Measurements from ENCODE around the gene C17orf113.

C17orf113 gene

DNA sequence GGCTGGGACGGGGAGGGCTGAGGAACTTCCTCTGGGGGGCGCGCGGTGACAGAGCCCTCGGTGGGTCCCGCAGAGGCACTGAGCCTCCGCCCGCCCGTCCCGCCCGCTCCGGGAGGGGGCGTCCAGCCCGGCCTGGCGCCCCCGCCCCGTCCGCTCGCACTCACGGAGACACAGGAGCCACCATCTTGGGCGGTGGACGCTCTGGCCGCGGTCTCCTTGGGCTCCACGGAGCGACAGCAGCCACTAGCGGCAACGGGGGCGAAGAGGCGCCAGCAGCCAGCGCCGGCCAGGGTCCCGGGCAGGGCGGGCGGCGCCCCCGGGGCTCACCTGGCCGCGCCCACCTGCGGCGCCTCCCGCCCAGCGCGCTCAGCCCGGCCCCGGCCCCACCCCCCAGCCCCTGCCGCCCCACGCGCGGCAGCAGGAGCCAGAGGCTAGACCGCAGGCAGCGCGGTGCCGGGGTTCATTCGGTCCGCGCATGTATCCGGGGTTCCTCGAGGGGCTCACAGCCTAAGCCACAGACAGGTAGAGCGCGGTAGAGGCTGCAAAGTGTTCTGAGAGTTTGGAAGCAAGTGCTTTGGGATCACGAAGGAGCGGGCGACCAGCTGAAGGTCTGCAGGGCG is at the start of gene C17orf113:
C17orf113 (minus strand) TSS at position 209 of the 620 bp plus-strand sequence. CDS start 7,225 bp downstream, outside the sequence.
- peak; percentile 9 for DNase-seq (ENCODE audit: low read depth)

DNA sequence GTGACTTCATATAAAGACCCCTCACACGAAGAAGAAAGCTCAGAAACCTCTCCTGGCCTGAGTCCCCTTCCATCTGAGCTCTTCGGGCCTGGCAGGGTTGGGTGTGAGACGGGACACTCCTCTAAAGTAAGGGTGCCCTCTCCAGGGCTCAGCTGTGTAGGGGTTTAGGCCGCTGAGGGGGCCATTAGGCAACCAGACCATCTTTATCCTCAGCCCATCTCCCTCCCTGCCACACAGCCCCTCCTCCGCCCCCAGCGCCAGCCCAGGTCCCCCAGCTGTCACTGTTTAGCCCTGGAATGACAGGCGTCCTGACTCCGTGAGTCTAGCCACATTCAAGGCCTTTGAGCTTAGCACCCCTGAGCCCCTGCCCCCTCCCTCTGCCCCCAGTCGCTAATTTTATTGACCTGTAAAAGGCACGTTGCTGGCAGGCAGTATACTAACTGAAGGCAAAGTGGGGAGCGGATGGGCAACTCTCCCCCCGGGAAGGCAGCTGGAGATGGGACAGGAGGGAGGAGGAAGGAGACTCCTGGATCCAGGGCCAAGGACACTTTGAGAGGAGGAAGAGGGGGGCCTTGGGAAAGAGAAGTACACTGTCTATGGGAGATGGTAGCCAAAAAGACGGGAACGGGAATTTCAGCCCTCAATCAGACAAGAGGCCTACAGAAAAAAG is 48.5 kb upstream of the C17orf113 start:
- no peak for DNase-seq (ENCODE audit: low read depth)

DNA sequence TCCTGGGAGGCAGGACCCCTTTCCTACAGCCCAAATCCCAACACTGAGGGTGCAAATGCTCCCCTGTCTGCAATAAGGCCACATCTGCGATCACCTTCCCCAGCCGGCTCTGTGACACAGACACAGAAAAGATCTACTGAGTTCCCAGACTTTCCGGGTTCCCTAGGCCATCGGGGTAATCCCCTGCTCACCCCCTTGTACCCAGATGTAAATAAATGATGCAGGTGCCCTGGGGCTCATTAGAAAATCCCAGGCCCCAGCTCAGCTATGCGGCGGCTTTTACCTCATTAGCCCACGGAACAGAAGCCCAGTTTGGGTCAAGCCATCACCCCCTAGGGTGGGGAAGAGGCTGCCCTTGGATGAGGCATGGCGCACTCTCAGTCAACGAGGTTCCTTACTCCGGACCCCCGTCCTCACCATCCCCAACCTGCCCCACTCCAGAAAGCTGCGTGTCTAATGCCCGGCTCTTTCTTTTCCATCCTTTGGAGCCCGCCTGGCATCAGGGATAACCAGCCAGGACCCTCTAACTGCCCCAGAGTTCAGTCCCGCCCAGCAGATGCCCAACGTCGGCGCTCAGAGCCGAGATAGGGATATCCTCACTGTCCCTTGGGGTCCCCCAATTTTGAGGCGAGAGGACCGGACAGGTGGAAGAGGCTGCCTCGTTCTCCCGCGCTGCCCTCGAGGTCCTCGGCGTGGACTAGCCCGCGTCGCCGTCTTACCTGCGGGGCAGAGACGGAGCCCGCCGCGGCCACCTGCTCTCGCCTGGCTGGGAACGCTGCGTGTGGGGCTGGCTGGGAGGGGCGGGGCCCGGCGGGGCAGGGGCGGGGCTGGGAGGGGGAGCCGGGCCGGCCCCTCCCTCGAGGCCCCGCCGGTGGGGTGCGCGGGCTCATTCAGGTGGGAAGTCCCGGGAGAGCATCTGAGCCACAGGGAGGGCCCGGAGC is 47.6 kb upstream of the C17orf113 start, which contains the start of gene ZNF385C:
ZNF385C (minus strand) TSS at position 783 of the 941 bp plus-strand sequence. CDS start 35,417 bp downstream, outside the sequence.
- DNase-seq (ENCODE audit: low read depth), result peak; percentile 35

DNA sequence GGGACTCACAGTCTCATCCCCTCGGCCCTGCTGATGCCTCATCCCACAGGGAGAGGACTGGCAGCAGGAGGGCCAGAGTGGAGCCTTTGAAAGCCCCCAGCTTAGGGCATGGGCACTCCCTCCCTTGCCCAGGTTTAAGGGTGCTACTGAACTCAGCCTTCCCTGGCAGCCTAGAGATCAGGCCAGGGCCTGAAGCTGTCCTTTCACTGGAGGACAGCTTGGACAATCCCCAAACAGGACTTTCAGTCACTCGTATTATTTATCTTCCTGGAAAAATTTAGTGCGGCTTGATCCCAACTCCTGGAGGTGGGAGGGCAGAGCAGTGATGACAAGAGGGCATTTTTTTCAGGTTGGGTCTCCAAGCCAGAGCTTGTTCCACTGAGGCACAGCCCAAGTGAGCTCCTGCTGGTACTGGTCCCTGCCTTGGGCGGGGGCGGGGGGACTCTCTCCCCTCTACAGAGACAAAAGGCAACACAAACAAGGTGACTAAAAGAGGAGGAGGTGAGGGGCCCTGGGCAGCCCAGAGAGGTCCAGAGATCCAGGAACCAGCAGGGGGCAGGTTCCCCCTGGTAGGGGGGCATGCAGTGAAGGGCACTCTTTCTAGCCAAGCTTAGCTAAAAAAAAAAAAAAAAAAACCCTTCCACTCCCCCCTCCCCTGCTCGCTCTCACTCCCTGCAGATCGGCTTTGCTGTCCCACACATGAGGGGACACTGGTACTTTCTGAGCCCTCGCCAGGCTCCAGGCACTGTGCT is 46.1 kb upstream of the C17orf113 start:
- DNase-seq (ENCODE audit: low read depth), result no peak

DNA sequence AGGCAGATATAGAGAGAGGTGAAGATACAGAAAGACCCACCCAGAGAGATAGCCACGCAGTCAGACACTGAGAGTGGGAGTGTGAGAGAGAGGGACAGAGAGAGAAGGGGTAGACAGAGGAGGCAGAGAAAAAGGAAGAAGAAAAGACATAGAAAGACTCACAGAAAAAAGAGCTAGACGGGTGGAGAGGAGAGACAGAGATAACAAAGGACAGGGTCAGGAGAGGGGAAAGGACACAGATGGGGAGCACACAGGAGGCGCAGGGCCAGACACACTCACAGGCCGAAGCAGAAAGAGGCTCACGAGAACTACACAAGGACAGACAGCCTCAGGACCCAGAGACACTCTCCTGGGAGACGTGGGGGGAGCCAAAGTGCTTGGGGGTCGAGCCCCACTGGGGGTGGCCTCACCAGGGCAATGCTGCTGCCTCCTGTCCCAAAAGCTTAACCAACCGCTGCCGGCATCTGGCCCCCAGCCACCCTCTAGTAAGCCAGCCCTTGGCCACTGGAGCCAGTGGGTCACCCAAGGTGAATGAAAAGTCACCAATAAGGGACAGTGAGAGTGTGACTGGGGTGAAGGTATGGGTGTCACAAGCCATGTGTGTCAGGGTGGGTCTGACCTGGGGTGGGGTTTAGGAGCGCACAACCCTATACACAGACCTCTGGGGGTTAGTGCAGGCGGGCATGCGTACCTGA is 44.1 kb upstream of the C17orf113 start:
- DNase-seq (ENCODE audit: low read depth), result no peak

DNA sequence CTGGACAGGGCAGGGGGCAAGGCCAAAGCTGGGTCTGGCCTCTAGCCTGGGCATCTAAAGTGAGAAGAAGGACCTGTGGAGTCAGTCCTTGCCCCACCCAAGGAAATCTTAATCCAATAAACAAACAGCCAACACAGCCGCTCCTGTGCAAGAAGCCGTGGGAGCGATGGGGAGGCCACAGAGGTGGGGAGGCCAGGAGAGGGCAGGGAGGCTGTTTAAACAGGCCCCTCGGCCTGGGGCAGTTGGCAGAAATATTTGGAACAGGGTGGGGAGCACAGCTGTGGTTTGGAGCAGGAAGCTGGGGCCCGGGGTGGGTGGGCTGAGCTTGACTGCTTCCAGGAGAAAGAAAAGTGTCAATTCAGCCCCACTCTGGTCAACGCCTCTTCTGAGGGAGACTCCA is 42.5 kb upstream of the C17orf113 start:
- DNase-seq (ENCODE audit: low read depth), result no peak

DNA sequence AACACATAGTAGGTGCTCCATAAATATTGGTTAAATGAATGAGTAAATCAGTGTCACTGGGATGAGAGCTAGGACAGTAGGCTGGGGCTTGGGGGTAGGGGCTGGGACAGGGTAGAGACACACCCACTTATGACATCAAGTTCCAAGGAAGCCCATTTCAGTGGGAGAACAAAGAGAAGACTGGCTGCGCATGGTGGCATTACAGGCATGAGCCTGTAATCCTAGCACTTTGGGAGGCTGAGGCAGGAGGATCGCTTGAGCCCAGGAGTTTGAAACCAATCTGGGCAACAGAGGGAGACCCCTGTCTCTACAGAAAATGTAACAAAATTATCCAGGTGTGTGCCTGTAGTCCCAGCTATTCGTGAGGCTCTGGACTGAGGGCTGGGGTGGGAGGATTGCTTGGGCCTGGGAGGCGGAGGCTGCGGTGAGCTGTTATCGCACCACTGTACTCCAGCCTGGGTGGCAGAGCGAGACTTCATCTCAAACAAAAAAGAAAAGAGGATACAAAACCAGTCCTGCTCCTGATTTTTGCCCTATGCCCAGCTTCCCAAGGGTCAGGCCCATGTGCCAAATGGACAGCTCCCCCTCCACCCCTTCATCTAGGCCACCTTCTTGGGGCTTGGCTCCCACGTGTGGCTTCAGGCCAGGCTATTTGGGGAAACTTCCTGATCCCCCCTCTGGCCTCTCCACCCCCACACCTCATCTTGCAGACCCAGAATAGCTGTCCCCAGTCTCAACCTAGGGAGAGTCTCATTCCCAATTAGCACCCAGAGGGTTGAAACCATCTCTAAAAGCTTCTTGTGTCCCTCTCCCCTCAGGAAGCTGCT is 40.8 kb upstream of the C17orf113 start:
- no peak for DNase-seq (ENCODE audit: low read depth)

DNA sequence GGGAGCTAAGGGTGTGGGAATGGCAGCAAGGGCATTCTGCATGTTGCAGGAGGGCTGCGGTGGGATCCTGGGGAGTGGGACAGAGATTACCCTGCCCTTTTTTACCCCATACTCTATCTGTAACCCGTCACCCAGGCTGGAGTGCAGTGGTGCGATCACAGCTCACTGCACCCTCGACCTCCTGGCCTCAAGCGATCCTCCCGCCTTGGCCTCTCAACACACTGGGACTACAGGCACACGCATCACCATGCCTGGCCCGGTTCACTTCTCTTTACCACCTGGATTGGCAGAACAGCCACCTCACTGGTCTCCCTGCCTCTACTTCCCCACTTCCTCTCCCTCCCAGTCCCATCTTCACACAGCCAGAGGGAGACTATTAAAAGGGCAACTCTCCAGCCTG is 38.3 kb upstream of the C17orf113 start:
- DNase-seq (ENCODE audit: low read depth), result no peak

DNA sequence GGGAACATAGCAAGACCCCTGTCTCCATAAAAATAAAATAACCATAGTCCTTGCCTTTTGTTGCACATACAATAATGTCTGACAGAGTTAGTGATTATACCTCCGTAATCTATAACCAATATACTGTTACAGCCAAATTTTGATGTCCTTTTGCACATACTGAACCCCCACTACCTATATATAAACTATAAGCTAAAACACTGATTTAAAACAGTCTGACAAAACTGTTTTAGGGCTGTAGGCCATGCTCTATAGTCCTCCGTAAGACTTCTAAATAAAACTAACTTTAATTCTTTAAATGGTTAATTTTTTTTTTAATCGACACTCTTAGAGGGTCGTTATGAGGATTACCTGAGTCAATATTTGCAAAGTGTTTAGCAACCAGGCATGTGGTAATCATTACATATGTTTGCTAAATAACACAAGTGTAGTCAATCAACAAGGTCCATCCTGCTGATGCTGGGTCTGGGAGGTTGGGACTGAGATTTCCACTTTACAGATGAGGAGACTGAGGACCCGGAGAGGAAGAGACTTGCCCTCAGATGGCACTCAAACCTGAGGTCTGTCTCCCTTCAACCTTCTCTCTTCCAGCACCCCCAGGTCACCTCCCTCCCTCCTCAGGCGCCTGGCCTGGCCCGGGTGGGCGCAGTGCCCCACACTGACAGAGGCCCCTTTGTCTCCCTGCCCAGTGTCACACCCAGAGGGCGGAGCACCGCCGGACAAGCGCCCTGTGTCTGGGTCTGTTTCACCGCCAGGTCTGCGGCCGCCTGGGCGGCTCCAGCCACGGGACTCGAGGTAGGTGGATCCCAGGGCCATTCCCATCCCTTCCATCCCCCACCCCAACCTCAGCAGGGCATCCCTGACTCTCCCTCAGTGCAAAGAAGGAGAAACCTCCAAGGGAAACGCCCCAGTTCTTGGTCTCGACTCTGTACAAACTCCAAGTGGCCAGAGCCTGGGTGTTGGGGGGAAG is 37.6 kb upstream of the C17orf113 start:
- DNase-seq (ENCODE audit: low read depth), result no peak

DNA sequence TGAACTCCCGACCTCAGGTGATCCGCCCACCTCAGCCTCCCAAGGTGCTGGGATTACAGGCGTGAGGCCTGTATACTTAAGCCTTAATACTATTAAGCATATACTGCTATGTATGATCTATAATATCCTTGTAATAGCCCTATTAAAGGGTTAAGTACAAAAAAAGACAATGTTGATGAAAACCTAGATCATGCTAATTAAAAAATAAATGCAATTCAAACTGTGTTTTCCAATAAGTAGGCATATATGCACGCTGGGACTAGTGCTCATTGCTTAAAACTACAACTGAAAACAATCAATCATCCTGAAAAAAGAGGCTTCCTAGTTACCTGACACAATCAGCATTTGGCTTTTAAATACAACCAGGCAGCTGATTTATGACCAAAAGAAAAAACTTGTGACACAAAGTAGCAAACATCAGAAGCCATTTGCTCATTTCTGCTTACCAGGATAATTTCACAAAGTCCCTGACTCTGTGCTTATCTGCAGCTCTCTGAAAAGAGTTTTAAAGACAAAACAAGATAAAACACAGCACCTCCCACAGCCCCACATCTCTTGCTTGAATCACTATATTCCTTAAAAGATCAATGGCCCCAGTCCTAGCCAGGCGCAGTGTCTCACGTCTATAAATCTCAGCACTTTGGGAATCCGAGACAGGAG is 36.8 kb upstream of the C17orf113 start:
- no peak for DNase-seq (ENCODE audit: low read depth)

DNA sequence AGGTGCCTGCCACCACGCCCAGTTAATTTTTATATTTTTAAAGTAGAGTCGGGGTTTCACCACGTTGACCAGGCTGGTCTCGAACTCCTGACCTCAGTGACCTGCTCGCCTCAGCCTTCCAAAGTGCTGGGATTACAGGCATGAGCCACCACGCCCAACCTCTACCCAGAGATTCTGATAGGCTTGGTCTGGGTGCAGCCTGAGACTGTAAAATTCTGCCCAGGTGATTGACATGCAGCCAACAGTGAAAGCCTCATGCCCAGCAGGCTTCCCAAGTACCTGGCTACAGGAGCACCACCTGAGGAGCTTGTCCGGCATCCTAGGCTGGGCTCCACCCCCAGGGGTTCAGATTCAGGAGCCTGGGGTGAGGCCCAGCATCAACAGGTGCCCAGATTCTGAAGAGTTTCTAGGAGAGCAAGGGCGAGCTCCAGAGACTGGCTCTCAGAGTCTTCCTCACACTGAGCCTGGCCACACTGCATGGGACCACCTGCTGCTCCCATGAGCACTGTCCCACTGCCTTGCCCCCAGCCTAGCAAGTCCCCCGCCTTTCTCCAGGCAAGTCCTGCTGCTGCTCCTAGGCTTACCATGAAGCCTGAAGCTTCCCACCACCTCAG is 31.2 kb upstream of the C17orf113 start:
- DNase-seq (ENCODE audit: low read depth), result no peak

DNA sequence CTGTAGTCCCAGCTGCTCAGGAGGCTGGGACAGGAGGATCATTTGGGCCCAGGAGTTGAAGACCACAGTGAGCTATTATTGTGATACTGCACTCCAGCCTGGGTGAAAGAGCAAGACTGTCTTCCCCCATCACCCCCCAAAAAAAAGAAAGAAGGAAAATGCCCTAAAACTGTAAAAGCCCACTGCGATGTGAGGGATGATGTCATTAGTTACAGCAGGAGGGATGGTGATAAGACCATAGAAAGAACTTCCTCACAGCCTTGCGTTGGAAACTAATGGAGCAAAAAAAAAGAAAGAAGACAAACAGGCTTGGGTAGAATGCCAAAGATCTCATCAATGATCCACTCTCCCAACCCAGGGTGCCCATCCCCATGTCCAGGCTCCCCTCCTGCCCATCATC is 29.1 kb upstream of the C17orf113 start:
- DNase-seq (ENCODE audit: low read depth), result no peak

DNA sequence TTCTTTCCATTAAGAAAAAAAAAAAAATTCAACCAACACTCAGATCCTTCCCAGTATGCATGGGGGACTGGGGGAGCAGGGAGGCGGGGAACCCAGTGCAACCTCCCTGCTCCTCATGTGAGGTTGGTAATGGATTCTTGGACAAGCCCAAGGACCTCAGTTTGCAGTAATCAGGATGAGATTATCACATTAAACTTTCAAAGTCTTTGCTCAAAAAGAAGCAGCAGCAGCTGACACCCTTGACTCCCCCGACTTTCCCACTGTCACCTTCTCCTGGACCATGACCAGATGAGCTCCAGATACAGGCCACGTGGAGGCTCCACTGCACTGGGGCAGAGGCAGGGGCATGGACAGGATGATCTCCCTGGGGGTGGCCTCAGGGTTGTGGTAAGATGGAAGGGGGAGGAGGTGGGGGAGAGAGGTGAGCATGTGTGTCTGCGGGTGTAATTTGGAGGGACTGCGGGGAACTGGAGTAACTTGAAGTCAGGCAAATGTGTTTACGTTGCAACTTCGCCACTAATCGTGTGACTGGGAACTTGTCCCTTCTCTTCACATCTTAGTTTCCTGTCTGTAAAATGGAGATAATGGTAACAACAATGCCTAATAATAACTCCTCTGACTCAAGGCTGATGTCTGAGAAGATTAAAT is 28.1 kb upstream of the C17orf113 start:
- no peak for DNase-seq (ENCODE audit: low read depth)

DNA sequence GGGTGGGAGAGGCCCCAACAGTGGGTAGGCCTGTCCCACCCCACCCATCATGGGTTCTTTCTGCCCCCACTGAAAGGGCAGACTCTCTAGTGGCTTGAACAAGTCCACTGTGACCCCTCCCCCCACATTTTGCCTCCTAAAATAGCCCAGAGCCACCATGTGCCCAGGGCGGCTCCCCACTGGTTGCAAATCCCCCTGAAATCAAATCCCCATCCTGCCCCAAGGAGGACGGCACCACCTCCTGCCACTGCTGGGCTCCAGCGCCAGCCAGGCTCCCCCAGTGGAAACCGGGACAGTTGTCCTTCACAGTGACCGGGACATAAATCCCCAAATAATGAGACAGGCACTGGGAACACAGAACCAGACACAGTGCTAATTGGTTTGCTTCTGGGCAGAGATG is 27.4 kb upstream of the C17orf113 start:
- DNase-seq (ENCODE audit: low read depth), result no peak

DNA sequence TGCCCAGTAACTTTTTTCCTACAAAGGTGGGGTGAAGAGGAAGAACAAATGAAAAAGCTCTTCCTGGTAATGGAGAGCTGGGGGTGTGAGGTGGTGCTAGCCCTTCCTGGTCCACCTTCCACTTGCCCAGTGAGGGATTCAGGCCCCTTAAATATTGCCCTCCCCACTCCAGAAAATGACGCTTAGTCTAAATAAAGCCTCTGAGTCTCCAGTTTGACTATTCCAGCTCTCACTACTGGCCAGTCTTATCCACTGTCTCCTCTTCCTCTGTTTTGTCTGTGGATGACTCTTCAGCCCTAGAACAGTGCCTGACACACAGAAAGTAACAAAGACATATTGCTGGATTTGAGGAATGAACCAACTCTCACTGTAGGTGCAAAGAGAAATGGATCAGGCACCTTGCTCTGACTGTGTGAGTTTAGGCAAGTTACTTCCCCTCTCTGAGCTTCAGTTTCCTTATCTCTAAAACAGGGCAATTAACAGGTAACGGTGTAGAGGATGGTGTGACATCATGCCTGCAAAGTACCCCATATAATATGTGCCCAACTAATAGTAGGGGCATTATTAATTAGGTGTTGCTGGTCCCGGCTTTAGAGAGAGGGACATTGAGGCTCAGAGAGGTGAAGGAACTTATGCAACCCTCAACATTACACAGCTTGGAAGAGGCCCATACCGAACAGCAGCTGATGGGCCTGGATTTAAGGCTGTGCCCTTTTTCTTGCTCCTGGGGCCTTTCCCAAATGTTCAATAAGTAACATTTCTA is 26.6 kb upstream of the C17orf113 start:
- no peak for DNase-seq (ENCODE audit: low read depth)

DNA sequence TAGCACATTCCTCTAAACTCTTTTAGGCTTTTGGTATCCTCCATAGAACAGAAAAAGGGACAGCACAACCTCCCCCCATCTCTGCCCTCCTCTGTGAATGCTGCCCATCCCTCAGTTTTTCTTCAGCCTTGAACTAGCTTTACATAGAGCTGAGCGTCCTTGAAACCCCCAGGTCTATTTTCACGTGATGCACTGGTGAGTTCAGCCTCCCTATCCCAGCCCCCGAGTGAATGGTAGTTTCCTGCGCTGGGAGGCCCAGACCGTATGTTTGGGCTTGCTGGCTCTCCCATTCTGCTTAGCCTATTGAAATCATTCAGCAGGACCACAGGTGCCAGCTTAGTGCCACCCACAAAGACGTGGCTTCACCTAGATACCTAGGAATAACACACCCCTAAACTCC is 25.4 kb upstream of the C17orf113 start:
- DNase-seq (ENCODE audit: low read depth), result no peak
